Body of pancreas (tissue), 4 donors: Measurements from ENCODE around the gene ABTB1.

ENCODE experiments used
- POLR2A ChIP-seq, 3 donors: fragments of 450-650 bp; IDR thresholded peaks; one replicate each; pipeline ENCODE4 v1.6.1; 2016; ENCODE audit warnings: antibody characterized with exemption in 3 of 3, mild to moderate bottlenecking in 2 of 3
- TF ChIP-seq, protein P1 (sequence below), 7 experiments: fragments of 450-650 bp in 4 of 7; fragments of 200-600 bp in 3 of 7; sonication (generic) in 3 of 7; IDR thresholded peaks; one replicate each; pipeline ENCODE4 v1.5.1; 2016 to 2019; ENCODE audit warnings: antibody characterized with exemption in 7 of 7

DNA sequence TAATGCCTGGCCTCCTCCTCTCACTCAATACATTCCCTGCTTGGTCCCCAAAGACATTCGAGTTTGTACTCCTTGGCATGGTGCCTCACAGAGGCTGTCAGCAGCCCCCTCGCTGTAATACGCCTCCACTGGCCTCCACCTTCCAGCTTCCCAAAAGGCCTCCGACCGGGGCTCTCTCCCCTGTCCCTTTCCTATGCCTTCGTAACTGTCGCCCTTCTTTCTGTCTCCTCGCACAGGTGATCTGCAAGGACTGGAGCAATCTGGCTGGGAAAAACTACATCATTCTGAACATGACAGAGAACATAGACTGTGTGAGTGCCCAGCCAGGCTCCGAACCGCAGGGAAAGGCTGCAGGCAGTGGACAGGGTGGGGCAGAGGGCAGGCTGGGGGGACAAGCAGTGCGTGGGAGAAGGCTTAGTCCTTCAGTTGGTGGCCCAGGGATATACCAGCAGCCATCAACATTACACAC lies 10.7 kb upstream of the ABTB1 start:
- TF ChIP-seq, protein P1, sequence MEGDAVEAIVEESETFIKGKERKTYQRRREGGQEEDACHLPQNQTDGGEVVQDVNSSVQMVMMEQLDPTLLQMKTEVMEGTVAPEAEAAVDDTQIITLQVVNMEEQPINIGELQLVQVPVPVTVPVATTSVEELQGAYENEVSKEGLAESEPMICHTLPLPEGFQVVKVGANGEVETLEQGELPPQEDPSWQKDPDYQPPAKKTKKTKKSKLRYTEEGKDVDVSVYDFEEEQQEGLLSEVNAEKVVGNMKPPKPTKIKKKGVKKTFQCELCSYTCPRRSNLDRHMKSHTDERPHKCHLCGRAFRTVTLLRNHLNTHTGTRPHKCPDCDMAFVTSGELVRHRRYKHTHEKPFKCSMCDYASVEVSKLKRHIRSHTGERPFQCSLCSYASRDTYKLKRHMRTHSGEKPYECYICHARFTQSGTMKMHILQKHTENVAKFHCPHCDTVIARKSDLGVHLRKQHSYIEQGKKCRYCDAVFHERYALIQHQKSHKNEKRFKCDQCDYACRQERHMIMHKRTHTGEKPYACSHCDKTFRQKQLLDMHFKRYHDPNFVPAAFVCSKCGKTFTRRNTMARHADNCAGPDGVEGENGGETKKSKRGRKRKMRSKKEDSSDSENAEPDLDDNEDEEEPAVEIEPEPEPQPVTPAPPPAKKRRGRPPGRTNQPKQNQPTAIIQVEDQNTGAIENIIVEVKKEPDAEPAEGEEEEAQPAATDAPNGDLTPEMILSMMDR (IDR thresholded peaks at IDR 0.05): no peak
- TF ChIP-seq POLR2A (IDR thresholded peaks at IDR 0.05): no peak
